Measurements from ENCODE around the gene AKAP8.
"Not testable (repeated sequence)": the region's sequence is repeated elsewhere in the genome, so short reads cannot be mapped to it uniquely, and the experiment has no call there.

The AKAP8 gene

DNA sequence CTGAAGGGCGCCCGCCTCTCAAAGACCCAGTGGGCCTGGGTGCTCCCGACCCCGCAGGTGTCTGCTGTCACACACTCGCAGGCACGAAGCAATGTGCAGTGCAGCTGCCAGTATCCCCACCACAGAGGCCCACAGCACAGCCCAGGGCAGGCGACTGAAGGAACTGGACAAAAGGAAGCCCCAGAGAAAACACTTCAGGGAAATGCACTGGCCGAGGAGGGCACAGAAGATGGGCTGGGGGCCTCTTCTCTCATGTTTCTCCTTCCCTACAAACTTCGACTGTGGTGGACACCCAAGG lies 10.0 kb downstream of the AKAP8 start:
- Histone ChIP-seq H3K9me3 (ENCODE audit: insufficient read depth, low read depth, low read length) (no peaks in the 10 kb centered on the region), H3K9ac (ENCODE audit: low read depth, low read length) (no peak overlapping the region), H3K36me3 (ENCODE audit: insufficient read depth, low read depth, low read length) (peaks cover 91% of the 10 kb centered on the region), H3K4me3 (ENCODE audit: low read length) (no peak overlapping the region), H3K4me1 (ENCODE audit: insufficient read depth, low read length) (no peaks in the 10 kb centered on the region), H3K27me3 (ENCODE audit: insufficient read depth, low read length) (no peaks in the 10 kb centered on the region), H3K27ac (ENCODE audit: low read length) (no peak overlapping the region)

DNA sequence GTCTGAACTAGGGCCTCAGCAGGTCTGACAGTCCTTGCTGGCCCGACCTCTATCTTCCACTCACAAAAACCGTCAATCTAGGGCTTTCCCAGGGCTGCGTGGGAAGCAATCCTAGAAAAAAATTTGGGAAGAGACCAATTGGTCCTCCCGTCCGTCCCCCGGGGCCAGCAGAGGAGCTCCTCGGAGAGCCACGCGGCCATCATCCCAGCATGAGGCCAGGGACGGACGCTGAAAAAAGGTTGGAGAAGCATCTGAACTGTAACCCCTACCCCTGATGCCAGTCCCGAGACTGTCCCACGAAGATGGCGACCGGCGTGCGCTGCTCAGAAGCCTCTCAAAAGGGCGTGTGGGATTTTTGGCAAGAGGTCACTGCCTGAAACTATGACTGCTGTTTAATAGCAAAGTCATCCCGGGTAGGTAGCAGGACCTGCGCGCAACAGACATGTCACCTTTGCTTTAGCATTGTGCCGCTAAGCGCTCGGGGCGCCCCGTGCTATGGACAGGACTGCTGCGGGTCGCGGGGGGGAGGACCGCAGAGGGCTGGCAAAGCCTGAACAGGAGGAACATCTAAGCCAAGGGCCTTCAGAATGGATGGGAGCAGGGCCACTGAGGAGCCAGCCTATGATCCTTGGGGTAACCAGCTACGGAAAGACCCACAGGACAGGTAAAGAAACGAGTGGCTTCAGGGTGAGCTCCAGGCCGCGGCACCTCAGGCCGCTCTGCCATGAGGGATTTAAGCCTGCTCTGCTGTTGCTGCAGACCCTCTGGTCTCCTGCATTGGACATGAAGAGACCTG lies 10.6 kb downstream of the AKAP8 start:
- H3K27ac ChIP-seq (ENCODE audit: low read length): no peak overlapping the region
- H3K9me3 ChIP-seq (ENCODE audit: insufficient read depth, low read depth, low read length): no peaks in the 10 kb centered on the region
- H3K4me3 ChIP-seq (ENCODE audit: low read length): no peak overlapping the region
- H3K27me3 ChIP-seq (ENCODE audit: insufficient read depth, low read length): no peaks in the 10 kb centered on the region
- no peak overlapping the region for H3K9ac ChIP-seq (ENCODE audit: low read depth, low read length)
- peaks cover 93% of the 10 kb centered on the region for H3K36me3 ChIP-seq (ENCODE audit: insufficient read depth, low read depth, low read length)
- H3K4me1 ChIP-seq (ENCODE audit: insufficient read depth, low read length): no peaks in the 10 kb centered on the region

DNA sequence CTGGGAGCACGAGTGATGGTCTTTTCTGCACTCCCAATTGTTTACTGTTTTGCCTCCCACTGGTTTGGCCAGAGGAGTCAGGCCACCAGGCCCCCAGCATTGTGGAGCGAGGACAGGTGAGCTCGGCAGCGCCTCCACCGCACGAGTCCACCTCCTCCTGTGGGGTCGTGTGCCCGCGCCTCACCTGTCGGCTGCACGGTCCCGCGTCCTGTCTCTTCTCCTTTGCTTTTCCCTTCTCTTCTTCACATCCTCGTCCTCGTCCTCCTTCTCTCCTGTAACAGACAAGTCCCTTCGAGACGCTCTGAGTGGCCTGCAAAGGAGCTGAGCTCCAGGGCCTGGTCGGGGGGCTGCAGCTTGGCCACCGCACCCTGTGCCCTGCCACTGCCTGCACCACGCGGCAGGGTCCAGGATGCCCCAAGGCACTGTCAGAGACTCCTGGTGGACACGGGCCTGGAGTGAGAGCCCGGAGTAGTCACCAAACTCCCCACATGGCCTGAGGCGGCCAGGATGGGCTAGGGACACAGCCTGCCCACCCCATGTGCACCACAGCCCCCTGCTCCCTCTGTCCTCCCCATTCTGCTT lies 11.4 kb downstream of the AKAP8 start:
- no peak overlapping the region for H3K27ac ChIP-seq (ENCODE audit: low read length)
- H3K36me3 ChIP-seq (ENCODE audit: insufficient read depth, low read depth, low read length): peaks cover 87% of the 10 kb centered on the region
- H3K4me3 ChIP-seq (ENCODE audit: low read length): no peak overlapping the region
- no peaks in the 10 kb centered on the region for H3K4me1 ChIP-seq (ENCODE audit: insufficient read depth, low read length)
- no peaks in the 10 kb centered on the region for H3K27me3 ChIP-seq (ENCODE audit: insufficient read depth, low read length)
- no peak overlapping the region for H3K9ac ChIP-seq (ENCODE audit: low read depth, low read length)
- no peaks in the 10 kb centered on the region for H3K9me3 ChIP-seq (ENCODE audit: insufficient read depth, low read depth, low read length)

DNA sequence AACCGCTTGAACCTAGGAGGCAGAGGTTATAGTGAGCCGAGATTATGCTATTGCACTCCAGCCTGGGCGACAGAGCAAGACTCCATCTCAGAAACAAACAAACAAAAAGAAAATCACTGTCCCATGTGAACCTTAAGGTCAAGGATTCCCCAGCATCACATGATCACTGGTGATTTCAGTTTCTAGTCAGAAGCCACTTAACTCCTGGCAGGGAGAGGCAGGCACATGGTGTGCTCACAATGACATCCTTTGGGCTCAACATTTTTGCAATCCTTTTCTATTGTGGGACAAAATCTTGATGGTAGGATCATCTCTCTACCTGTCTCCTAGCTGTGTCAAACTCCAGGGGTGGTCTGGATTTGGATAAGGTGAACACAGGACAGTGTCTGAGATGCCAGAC lies 12.1 kb downstream of the AKAP8 start:
- Histone ChIP-seq H3K36me3 (ENCODE audit: insufficient read depth, low read depth, low read length) (peaks cover 80% of the 10 kb centered on the region), H3K9ac (ENCODE audit: low read depth, low read length) (no peak overlapping the region), H3K4me3 (ENCODE audit: low read length) (no peak overlapping the region), H3K4me1 (ENCODE audit: insufficient read depth, low read length) (no peaks in the 10 kb centered on the region), H3K27ac (ENCODE audit: low read length) (no peak overlapping the region), H3K9me3 (ENCODE audit: insufficient read depth, low read depth, low read length) (no peaks in the 10 kb centered on the region), H3K27me3 (ENCODE audit: insufficient read depth, low read length) (no peaks in the 10 kb centered on the region)

DNA sequence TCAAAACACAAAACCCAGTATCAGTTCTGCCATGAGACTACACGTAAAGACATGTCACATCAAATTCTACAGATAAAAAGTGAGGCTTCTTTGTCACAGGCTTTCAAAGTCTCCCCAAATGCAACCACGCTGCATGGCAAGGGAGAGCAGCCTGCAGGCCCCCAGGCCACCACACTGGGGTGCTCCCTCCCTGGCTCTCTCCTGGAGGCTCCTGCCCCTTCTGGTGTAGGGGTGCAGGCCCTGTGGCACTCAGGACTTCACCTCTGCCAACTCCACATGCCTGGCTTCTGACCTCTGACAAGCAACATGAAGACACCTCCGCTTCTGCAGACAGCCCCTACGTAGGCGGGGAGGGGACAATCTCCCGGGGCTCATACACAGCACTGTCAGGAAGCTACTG lies 14.3 kb downstream of the AKAP8 start:
- H3K27ac ChIP-seq (ENCODE audit: low read length): no peak overlapping the region
- H3K9ac ChIP-seq (ENCODE audit: low read depth, low read length): no peak overlapping the region
- H3K36me3 ChIP-seq (ENCODE audit: insufficient read depth, low read depth, low read length): peaks cover 79% of the 10 kb centered on the region
- no peaks in the 10 kb centered on the region for H3K9me3 ChIP-seq (ENCODE audit: insufficient read depth, low read depth, low read length)
- H3K27me3 ChIP-seq (ENCODE audit: insufficient read depth, low read length): no peaks in the 10 kb centered on the region
- H3K4me1 ChIP-seq (ENCODE audit: insufficient read depth, low read length): no peaks in the 10 kb centered on the region
- H3K4me3 ChIP-seq (ENCODE audit: low read length): no peak overlapping the region

DNA sequence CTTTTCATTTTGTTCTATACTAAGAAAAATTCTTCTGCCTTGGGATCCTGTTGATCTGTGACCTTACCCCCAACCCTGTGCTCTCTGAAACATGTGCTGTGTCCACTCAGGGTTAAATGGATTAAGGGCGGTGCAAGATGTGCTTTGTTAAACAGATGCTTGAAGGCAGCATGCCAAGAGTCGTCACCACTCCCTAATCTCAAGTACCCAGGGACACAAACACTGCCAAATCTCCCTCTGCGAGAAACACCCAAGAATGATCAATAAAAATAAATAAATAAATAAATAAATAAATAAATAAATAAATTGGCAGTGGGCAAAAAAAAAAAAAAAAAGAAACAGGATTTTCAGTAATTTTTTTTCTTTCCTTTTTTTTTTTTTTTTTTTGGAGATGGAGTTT lies 15.8 kb downstream of the AKAP8 start:
- not testable (repeated sequence) for H3K27ac ChIP-seq (ENCODE audit: low read length); H3K9me3 ChIP-seq (ENCODE audit: insufficient read depth, low read depth, low read length); H3K4me1 ChIP-seq (ENCODE audit: insufficient read depth, low read length); H3K27me3 ChIP-seq (ENCODE audit: insufficient read depth, low read length); H3K4me3 ChIP-seq (ENCODE audit: low read length); H3K9ac ChIP-seq (ENCODE audit: low read depth, low read length)
- H3K36me3 ChIP-seq (ENCODE audit: insufficient read depth, low read depth, low read length): peaks cover 78% of the 10 kb centered on the region

DNA sequence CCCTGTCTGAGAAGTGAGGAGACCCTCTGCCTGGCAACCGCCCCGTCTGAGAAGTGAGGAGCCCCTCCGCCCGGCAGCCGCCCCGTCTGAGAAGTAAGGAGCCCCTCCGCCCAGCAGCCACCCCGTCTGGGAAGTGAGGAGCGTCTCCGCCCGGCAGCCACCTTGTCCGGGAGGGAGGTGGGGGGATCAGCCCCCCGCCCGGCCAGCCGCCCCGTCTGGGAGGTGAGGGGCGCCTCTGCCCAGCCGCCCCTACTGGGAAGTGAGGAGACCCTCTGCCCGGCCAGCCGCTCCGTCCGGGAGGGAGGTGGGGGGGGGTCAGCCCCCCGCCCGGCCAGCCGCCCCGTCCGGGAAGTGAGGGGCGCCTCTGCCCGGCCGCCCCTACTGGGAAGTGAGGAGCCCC lies 16.5 kb downstream of the AKAP8 start:
- H3K9ac ChIP-seq (ENCODE audit: low read depth, low read length); H3K9me3 ChIP-seq (ENCODE audit: insufficient read depth, low read depth, low read length); H3K27me3 ChIP-seq (ENCODE audit: insufficient read depth, low read length); H3K4me3 ChIP-seq (ENCODE audit: low read length); H3K27ac ChIP-seq (ENCODE audit: low read length); H3K4me1 ChIP-seq (ENCODE audit: insufficient read depth, low read length): not testable (repeated sequence)
- H3K36me3 ChIP-seq (ENCODE audit: insufficient read depth, low read depth, low read length): peaks cover 78% of the 10 kb centered on the region

DNA sequence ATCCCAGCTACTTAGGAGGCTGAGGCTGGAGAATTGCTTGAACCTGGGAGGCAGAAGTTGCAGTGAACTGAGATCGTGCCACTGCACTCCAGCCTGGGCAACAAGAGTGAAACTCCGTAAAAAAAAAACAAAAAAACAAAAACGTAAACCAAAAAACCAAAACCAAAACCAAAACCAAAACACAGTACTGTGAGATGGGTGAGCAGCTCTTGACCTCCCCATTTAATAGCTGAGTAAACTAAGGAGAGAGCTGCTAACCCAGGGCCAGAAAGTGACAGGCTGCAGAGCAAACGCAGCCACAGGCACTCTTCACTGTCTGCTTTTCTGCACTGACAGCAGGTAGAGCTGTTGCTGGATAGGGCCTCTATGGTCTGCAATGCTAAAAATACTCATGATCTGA lies 19.6 kb downstream of the AKAP8 start:
- H3K36me3 ChIP-seq (ENCODE audit: insufficient read depth, low read depth, low read length): peaks cover 74% of the 10 kb centered on the region
- not testable (repeated sequence) for H3K4me3 ChIP-seq (ENCODE audit: low read length); H3K9me3 ChIP-seq (ENCODE audit: insufficient read depth, low read depth, low read length); H3K27ac ChIP-seq (ENCODE audit: low read length); H3K4me1 ChIP-seq (ENCODE audit: insufficient read depth, low read length); H3K27me3 ChIP-seq (ENCODE audit: insufficient read depth, low read length); H3K9ac ChIP-seq (ENCODE audit: low read depth, low read length)

DNA sequence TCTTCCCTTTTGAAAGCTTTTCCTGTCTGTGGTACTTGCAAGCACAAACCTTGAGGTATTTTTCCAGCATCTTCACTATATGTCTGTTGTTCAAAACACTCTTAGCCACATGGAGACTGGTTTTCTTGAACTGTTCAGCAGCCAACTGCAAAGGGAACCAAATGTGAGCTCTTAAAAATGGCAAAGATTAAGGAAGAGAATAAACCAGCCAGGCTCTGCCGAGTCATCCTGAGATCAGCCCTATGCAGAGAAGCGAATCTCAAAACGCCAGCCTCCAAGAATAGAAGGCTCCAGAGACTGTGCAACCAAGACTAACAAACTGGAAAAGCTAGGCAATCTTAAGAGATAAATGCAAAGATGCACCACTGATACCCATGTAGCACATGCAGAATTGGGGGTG lies 20.7 kb downstream of the AKAP8 start:
- no peaks in the 10 kb centered on the region for H3K27me3 ChIP-seq (ENCODE audit: insufficient read depth, low read length)

DNA sequence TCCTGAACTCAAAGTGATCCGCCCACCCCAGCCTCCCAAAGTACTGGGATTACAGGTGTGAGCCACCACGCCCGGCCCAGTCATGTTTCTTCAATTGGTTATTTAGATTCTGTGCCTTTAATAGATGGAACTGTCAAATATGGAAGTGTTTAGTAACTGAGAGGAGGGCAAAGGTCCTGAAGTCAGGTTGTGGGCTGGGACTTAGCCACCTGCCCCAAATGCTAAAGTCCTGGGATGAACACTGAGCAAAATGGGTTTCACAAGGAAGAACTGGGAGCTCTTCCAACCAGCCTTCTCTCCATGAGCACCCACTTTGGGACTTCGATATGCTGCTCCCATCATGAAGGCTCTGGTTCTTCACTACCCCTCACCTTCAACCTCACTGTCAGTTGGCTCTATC lies 21.7 kb downstream of the AKAP8 start:
- no peaks in the 10 kb centered on the region for H3K9me3 ChIP-seq (ENCODE audit: insufficient read depth, low read depth, low read length)
- H3K36me3 ChIP-seq (ENCODE audit: insufficient read depth, low read depth, low read length): peaks cover 84% of the 10 kb centered on the region
- H3K4me1 ChIP-seq (ENCODE audit: insufficient read depth, low read length): no peaks in the 10 kb centered on the region
- no peaks in the 10 kb centered on the region for H3K27me3 ChIP-seq (ENCODE audit: insufficient read depth, low read length)
- no peak overlapping the region for H3K4me3 ChIP-seq (ENCODE audit: low read length)
- H3K9ac ChIP-seq (ENCODE audit: low read depth, low read length): no peak overlapping the region
- H3K27ac ChIP-seq (ENCODE audit: low read length): no peak overlapping the region

More for the DNA sequence above, 20.7 kb downstream of the AKAP8 start:
- H3K27ac ChIP-seq (ENCODE audit: low read length): no peak overlapping the region
- no peaks in the 10 kb centered on the region for H3K4me1 ChIP-seq (ENCODE audit: insufficient read depth, low read length)
- H3K9ac ChIP-seq (ENCODE audit: low read depth, low read length): no peak overlapping the region
- no peaks in the 10 kb centered on the region for H3K9me3 ChIP-seq (ENCODE audit: insufficient read depth, low read depth, low read length)
- no peak overlapping the region for H3K4me3 ChIP-seq (ENCODE audit: low read length)
- H3K36me3 ChIP-seq (ENCODE audit: insufficient read depth, low read depth, low read length): peaks cover 78% of the 10 kb centered on the region

DNA sequence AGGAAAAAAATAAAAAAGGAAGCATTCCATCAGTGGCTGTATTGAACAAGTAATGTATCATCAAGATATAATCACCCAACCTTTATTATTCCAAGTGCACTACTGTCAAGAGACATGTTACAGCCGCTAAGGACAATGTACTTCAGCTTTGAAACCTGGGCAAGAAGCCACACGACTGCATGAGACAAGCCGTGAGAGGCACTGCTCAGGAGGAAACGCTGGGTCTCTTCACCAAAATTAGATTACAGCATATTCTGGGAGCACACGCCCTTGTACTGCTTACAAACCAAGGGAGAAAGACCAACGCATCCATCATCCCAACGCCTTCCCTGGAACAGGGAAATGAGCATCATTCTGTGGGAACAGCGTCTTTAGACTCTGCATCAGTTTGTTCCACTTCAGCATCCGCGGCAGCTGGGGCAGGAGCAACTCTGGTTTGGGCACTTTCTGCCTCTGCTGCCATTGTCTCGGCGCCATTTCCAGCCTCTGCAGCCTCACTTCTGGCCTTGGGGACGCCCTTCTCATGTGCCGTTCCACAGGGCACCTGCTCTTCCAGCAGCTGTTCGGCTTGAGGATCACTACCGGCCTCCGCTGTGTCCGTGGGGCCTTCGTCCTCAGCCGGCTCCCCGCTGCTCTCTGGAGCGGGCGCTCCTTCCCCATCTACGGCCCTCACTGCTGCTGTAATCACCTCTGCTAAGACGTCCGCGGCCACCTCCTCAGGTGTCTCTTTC lies 24.9 kb downstream of the AKAP8 start:
- no peak overlapping the region for H3K4me3 ChIP-seq (ENCODE audit: low read length)
- H3K36me3 ChIP-seq (ENCODE audit: insufficient read depth, low read depth, low read length): peaks cover 59% of the 10 kb centered on the region
- H3K27ac ChIP-seq (ENCODE audit: low read length): no peak overlapping the region
- no peaks in the 10 kb centered on the region for H3K4me1 ChIP-seq (ENCODE audit: insufficient read depth, low read length)
- H3K9me3 ChIP-seq (ENCODE audit: insufficient read depth, low read depth, low read length): no peaks in the 10 kb centered on the region
- H3K9ac ChIP-seq (ENCODE audit: low read depth, low read length): no peak overlapping the region
- no peaks in the 10 kb centered on the region for H3K27me3 ChIP-seq (ENCODE audit: insufficient read depth, low read length)

DNA sequence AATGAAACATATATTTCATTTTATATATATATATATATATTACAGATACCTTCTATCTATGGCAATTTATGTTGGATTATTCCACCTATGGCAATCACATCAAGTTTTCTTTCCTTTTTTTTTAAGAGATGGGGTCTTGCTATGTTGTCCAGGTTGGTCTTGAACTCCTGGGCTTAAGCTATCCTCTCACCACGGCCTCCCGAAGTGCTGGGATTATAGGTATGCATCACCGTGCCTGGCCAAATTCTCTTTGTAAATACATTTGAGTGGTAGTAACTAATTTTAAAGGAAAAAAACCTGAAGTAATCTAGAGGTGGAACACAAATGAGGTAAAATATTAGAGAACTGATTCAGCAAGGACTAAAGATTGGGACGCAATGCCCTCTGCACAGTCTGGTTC lies 25.7 kb downstream of the AKAP8 start:
- Histone ChIP-seq H3K27me3 (ENCODE audit: insufficient read depth, low read length) (no peaks in the 10 kb centered on the region), H3K36me3 (ENCODE audit: insufficient read depth, low read depth, low read length) (peaks cover 51% of the 10 kb centered on the region), H3K9ac (ENCODE audit: low read depth, low read length) (no peak overlapping the region), H3K4me3 (ENCODE audit: low read length) (no peak overlapping the region), H3K27ac (ENCODE audit: low read length) (no peak overlapping the region), H3K9me3 (ENCODE audit: insufficient read depth, low read depth, low read length) (no peaks in the 10 kb centered on the region), H3K4me1 (ENCODE audit: insufficient read depth, low read length) (no peaks in the 10 kb centered on the region)

Measured in iPS-20b (cell line).